Stimulated activated CD8-positive, alpha-beta memory T cell treated with anti-CD3 and anti-CD28 coated beads, Interleukin-7, amount 100 ng/mL, for 24 hours (primary cell): ENCODE data around the gene RNASEH2B.
A peak's percentile ranks its signal among the peaks of the same experiment; 100 is the strongest.

Experiments used
- DNase-seq: peaks from one replicate; pipeline ENCODE4 v3.0.0-alpha.2; 2020; ENCODE audit warnings: low read depth

The RNASEH2B gene

GRCh38 chr13:50908371-50908770 is 1.2 kb upstream of the RNASEH2B start:
- DNase-seq: no peak

- DNase-seq: no peak
Measured at GRCh38 chr13:50910485-50910805, 854 bp downstream of the RNASEH2B start.

- no peak for DNase-seq
Measured at GRCh38 chr13:50911081-50911631, 1.6 kb downstream of the RNASEH2B start.

- DNase-seq: peak; percentile 90
Measured at GRCh38 chr13:50911937-50912795, 2.6 kb downstream of the RNASEH2B start.

GRCh38 chr13:50912851-50913250 is 3.3 kb downstream of the RNASEH2B start:
- DNase-seq: no peak

GRCh38 chr13:50914176-50914700 is 4.6 kb downstream of the RNASEH2B start:
- DNase-seq: no peak

- DNase-seq: no peak
Measured at GRCh38 chr13:50914848-50915247, 5.3 kb downstream of the RNASEH2B start.

GRCh38 chr13:50915565-50915964 is 6.0 kb downstream of the RNASEH2B start:
- no peak for DNase-seq

- no peak for DNase-seq
Measured at GRCh38 chr13:50916701-50917184, 7.2 kb downstream of the RNASEH2B start.

GRCh38 chr13:50917572-50917971 is 8.0 kb downstream of the RNASEH2B start:
- no peak for DNase-seq

- DNase-seq: no peak
Measured at GRCh38 chr13:50918567-50918966, 9.0 kb downstream of the RNASEH2B start.

GRCh38 chr13:50919277-50919676 is 9.7 kb downstream of the RNASEH2B start:
- no peak for DNase-seq

- DNase-seq: no peak
Measured at GRCh38 chr13:50921706-50922105, 12.1 kb downstream of the RNASEH2B start.

- DNase-seq: no peak
Measured at GRCh38 chr13:50923272-50923671, 13.7 kb downstream of the RNASEH2B start.

- DNase-seq: no peak
Measured at GRCh38 chr13:50924025-50924424, 14.4 kb downstream of the RNASEH2B start.

- no peak for DNase-seq
Measured at GRCh38 chr13:50927701-50928100, 18.1 kb downstream of the RNASEH2B start.

- no peak for DNase-seq
Measured at GRCh38 chr13:50928102-50928501, 18.5 kb downstream of the RNASEH2B start.

- no peak for DNase-seq
Measured at GRCh38 chr13:50928659-50929462, 19.3 kb downstream of the RNASEH2B start.

GRCh38 chr13:50932091-50932490 is 22.5 kb downstream of the RNASEH2B start:
- no peak for DNase-seq

GRCh38 chr13:50934735-50935435 is 25.3 kb downstream of the RNASEH2B start:
- no peak for DNase-seq

GRCh38 chr13:50936679-50937078 is 27.1 kb downstream of the RNASEH2B start:
- no peak for DNase-seq

- no peak for DNase-seq
Measured at GRCh38 chr13:50940509-50940908, 30.9 kb downstream of the RNASEH2B start.
